HEK293 (cell line): ENCODE measurements around the gene GRIK4.

Experiments
- CTCF ChIA-PET: fragments of 350-600 bp; formaldehyde crosslinking; extraction: SDS; loops from one replicate; lab custom pipeline; 2021; ENCODE audit warnings: antibody characterized with exemption; lab: Yijun Ruan, JAX
- POLR2A ChIA-PET: fragments of 300-600 bp; formaldehyde crosslinking; extraction: SDS; loops from one replicate; lab custom pipeline; 2020; ENCODE audit warnings: antibody characterized with exemption, inconsistent platforms; lab: Yijun Ruan, JAX
- H3K27ac ChIP-seq: fragments of 200-500 bp; sonication (Bioruptor generic); 2 replicates; pipeline ENCODE4 v1.5.1; 2014; ENCODE audit warnings: low read depth, low read length, control low read depth, inconsistent platforms; ENCODE audit errors: extremely low read depth
- H3K36me3 ChIP-seq, 2 experiments: fragments of 200-500 bp in 1 of 2; sonication (Bioruptor generic) in 1 of 2; 1 replicate in 1 of 2; 2 replicates in 1 of 2; pipeline ENCODE4 v1.5.1; 2014 to 2017; ENCODE audit warnings: inconsistent platforms in 2 of 2, low read length in 2 of 2; ENCODE audit not compliant: control insufficient read depth in 2 of 2, insufficient read depth in 1 of 2
- H3K4me1 ChIP-seq: fragments of 200-500 bp; sonication (Bioruptor generic); 2 replicates; pipeline ENCODE4 v1.5.1; 2014; ENCODE audit warnings: mild to moderate bottlenecking, low read length, inconsistent platforms; ENCODE audit not compliant: control insufficient read depth, insufficient read depth
- H3K4me3 ChIP-seq: 2 replicates; pipeline ENCODE4 v1.5.1; 2011; ENCODE audit warnings: low read depth, mild to moderate bottlenecking, control low read depth, low read length, moderate library complexity
- H3K9me3 ChIP-seq: fragments of 200-500 bp; sonication (Bioruptor generic); 2 replicates; pipeline ENCODE4 v1.5.1; 2014; ENCODE audit warnings: low read depth, low read length, inconsistent platforms; ENCODE audit not compliant: control insufficient read depth, insufficient read depth
- BCL11A ChIP-seq: fragments of 450-650 bp; formaldehyde crosslinking; IDR thresholded peaks from 2 replicates; pipeline ENCODE4 v1.5.1; 2016; ENCODE audit warnings: low read depth, missing biosample characterization, missing genetic modification characterization
- MEIS1 ChIP-seq: sonication (generic); formaldehyde crosslinking; IDR thresholded peaks from 2 replicates; pipeline ENCODE4 v1.8.1; 2022; ENCODE audit warnings: missing genetic modification reagents, mild to moderate bottlenecking, borderline replicate concordance
- PRDM6 ChIP-seq: fragments of 450-650 bp; formaldehyde crosslinking; IDR thresholded peaks from 2 replicates; pipeline ENCODE4 v1.5.1; 2017; ENCODE audit warnings: missing biosample characterization, missing genetic modification characterization
- REST ChIP-seq: fragments of 450-650 bp; formaldehyde crosslinking; IDR thresholded peaks from 2 replicates; pipeline ENCODE4 v1.5.1; 2016; ENCODE audit warnings: missing biosample characterization, missing genetic modification characterization
- SP3 ChIP-seq: fragments of 450-650 bp; formaldehyde crosslinking; IDR thresholded peaks from 2 replicates; pipeline ENCODE4 v1.5.1; 2016; ENCODE audit warnings: missing biosample characterization, missing genetic modification characterization
- ZBTB1 ChIP-seq: fragments of 450-650 bp; formaldehyde crosslinking; IDR thresholded peaks from 2 replicates; pipeline ENCODE4 v1.5.1; 2016; ENCODE audit warnings: missing biosample characterization, missing genetic modification characterization
- ZNF133 ChIP-seq: fragments of 450-650 bp; formaldehyde crosslinking; IDR thresholded peaks from 2 replicates; pipeline ENCODE4 v1.5.1; 2016; ENCODE audit warnings: missing biosample characterization, missing genetic modification characterization
- ZNF138 ChIP-seq: fragments of 450-650 bp; formaldehyde crosslinking; IDR thresholded peaks from 2 replicates; pipeline ENCODE4 v1.5.1; 2016; ENCODE audit warnings: missing biosample characterization, missing genetic modification characterization, borderline replicate concordance
- ZNF19 ChIP-seq: fragments of 450-650 bp; formaldehyde crosslinking; IDR thresholded peaks from 2 replicates; pipeline ENCODE4; 2016; ENCODE audit warnings: missing biosample characterization, missing genetic modification characterization, low read depth
- ZNF214 ChIP-seq: fragments of 450-650 bp; formaldehyde crosslinking; IDR thresholded peaks from 2 replicates; pipeline ENCODE4 v1.5.1; 2017; ENCODE audit warnings: missing biosample characterization, mild to moderate bottlenecking, missing genetic modification characterization, borderline replicate concordance
- ZNF248 ChIP-seq: fragments of 450-650 bp; formaldehyde crosslinking; IDR thresholded peaks from 2 replicates; pipeline ENCODE4 v1.5.1; 2017; ENCODE audit warnings: missing biosample characterization, missing genetic modification characterization
- ZNF292 ChIP-seq: fragments of 450-650 bp; formaldehyde crosslinking; IDR thresholded peaks from 2 replicates; pipeline ENCODE4 v1.5.1; 2016; ENCODE audit warnings: low read depth, missing biosample characterization, missing genetic modification characterization, borderline replicate concordance
- ZNF398 ChIP-seq: fragments of 450-650 bp; formaldehyde crosslinking; IDR thresholded peaks from 2 replicates; pipeline ENCODE4 v1.5.1; 2017; ENCODE audit warnings: missing biosample characterization, missing genetic modification characterization
- ZNF404 ChIP-seq: fragments of 450-650 bp; formaldehyde crosslinking; IDR thresholded peaks from 2 replicates; pipeline ENCODE4 v1.5.1; 2017; ENCODE audit warnings: missing biosample characterization, missing genetic modification characterization
- ZNF521 ChIP-seq: fragments of 450-650 bp; formaldehyde crosslinking; IDR thresholded peaks from 2 replicates; pipeline ENCODE4 v1.5.1; 2017; ENCODE audit warnings: missing biosample characterization, mild to moderate bottlenecking, missing genetic modification characterization
- ZNF544 ChIP-seq: fragments of 450-650 bp; formaldehyde crosslinking; IDR thresholded peaks from 2 replicates; pipeline ENCODE4 v1.5.0; 2017; ENCODE audit warnings: missing biosample characterization, missing genetic modification characterization
- ZNF639 ChIP-seq: fragments of 450-650 bp; formaldehyde crosslinking; IDR thresholded peaks from 2 replicates; pipeline ENCODE4 v1.5.1; 2016; ENCODE audit warnings: missing biosample characterization, missing genetic modification characterization
- ZNF837 ChIP-seq: fragments of 450-650 bp; formaldehyde crosslinking; IDR thresholded peaks from 2 replicates; pipeline ENCODE4 v1.5.1; 2016; ENCODE audit warnings: missing biosample characterization, missing genetic modification characterization

Gene GRIK4

GRCh38 chr11:120747850-120748814, 236.6 kb downstream of the GRIK4 start (continued):
- TF ChIP-seq ZNF544 (no peak), ZNF639 (no peak)

GRCh38 chr11:120749395-120749794, 237.8 kb downstream of the GRIK4 start:
- CTCF ChIA-PET, result interaction anchor here (1.0 kb wide), 1 partner anchor 562 kb away, joined by 4 read pairs; no protein-coding TSS in a partner anchor
- Histone ChIP-seq H3K9me3 (no peaks in the 10 kb centered on the region), H3K4me1 (peaks cover 4% of the 10 kb centered on the region; the same call in 1 of the 2 replicates), H3K27ac (no peak overlapping the region), H3K4me3 (no peak overlapping the region), H3K36me3 (no peaks in the 10 kb centered on the region)
- POLR2A ChIA-PET, result no interaction called here
- TF ChIP-seq ZNF133 (tag by site-specific recombination), result no peak
- no peak for TF ChIP-seq BCL11A (tag by site-specific recombination)
- TF ChIP-seq ZNF837 (tag by site-specific recombination), result no peak
- no peak for TF ChIP-seq ZNF398
- no peak for TF ChIP-seq SP3 (tag by site-specific recombination)

GRCh38 chr11:120750647-120751549, 239.3 kb downstream of the GRIK4 start:
- Histone ChIP-seq H3K36me3 (no peaks in the 10 kb centered on the region), H3K4me1 (peaks cover 4% of the 10 kb centered on the region; the same call in 1 of the 2 replicates), H3K9me3 (no peaks in the 10 kb centered on the region), H3K4me3 (no peak overlapping the region), H3K27ac (no peak overlapping the region)
- ChIA-PET POLR2A (no interaction called here), CTCF (no interaction called here)
- TF ChIP-seq MEIS1 (CRISPR knock-in tag) (no peak), REST (tag by site-specific recombination) (peak; percentile 66)

- ChIA-PET CTCF (no interaction called here), POLR2A (no interaction called here)
- no peak overlapping the region for H3K4me3 ChIP-seq
- H3K4me1 ChIP-seq, result peaks cover 4% of the 10 kb centered on the region; the same call in 1 of the 2 replicates
- no peak overlapping the region for H3K27ac ChIP-seq
- no peaks in the 10 kb centered on the region for H3K36me3 ChIP-seq
- no peaks in the 10 kb centered on the region for H3K9me3 ChIP-seq
- TF ChIP-seq ZNF138 (tag by site-specific recombination) (no peak), ZBTB1 (tag by site-specific recombination) (no peak), ZNF292 (no peak), ZNF248 (tag by site-specific recombination) (no peak), ZNF521 (no peak), ZNF19 (no peak), PRDM6 (no peak), ZNF404 (no peak), ZNF214 (tag by site-specific recombination) (no peak)
Observed at GRCh38 chr11:120751550-120751949, 240.0 kb downstream of the GRIK4 start.
